ENCODE results near the gene IFNE. TPM values are rescaled to one million over a fixed set of nuclear protein-coding genes. Genes with fewer than 3 reads are reported as not detected.

Gene IFNE
- total and polyA plus RNA-seq, 2 donors (not counting 3 experiments of a cell fraction or from before 2014, with no cell fraction given): 0.22 to 1.4 TPM

- H3K4me2 ChIP-seq (ENCODE audit: insufficient read depth, low read length): no peak overlapping the region
- POLR2A ChIA-PET: no interaction called here
- DNase-seq (ENCODE audit: low read depth, low spot score) (no peak), FAIRE-seq (no peak)
- H2AFZ ChIP-seq (ENCODE audit: low read depth, low read length): no peak overlapping the region
- no peaks in the 10 kb centered on the region for H4K20me1 ChIP-seq (replicated peaks; ENCODE audit: control insufficient read depth, extremely low read depth, insufficient read depth, low read length)
- H3K9ac ChIP-seq (replicated peaks; ENCODE audit: extremely low read depth, insufficient read depth, low read length): no peak overlapping the region
- CTCF ChIA-PET: interaction anchor here (1.7 kb wide), 1 partner anchor 147 kb away, joined by 3 read pairs; no protein-coding TSS in a partner anchor
- dilution Hi-C loops (cut with MboI; ENCODE audit: extremely low pct_ligation_motif_present, low sequenced_read_pairs): no loop called here
- no peaks in the 10 kb centered on the region for H3K36me3 ChIP-seq (ENCODE audit: control insufficient read depth in 2 of 2, extremely low read depth in 1 of 2, insufficient read depth in 2 of 2, low read length in 2 of 2)
- H3K9me1 ChIP-seq (replicated peaks; ENCODE audit: control insufficient read depth, extremely low read depth, insufficient read depth, low read length): no peaks in the 10 kb centered on the region
- TF ChIP-seq EZH2 (IDR thresholded peaks at IDR 0.05; ENCODE audit: borderline replicate concordance, low read depth, low read length, severe bottlenecking) (no peak), POLR2AphosphoS5 (IDR thresholded peaks at IDR 0.05; ENCODE audit: insufficient read depth, low read depth, low read length) (no peak), JUN (IDR thresholded peaks at IDR 0.05; ENCODE audit: borderline replicate concordance, insufficient read depth, insufficient read length, low read depth) (no peak), GATA2 (IDR thresholded peaks at IDR 0.05; ENCODE audit: insufficient read depth, insufficient read length, low read depth, low read length) (no peak), MYC (IDR thresholded peaks at IDR 0.05; ENCODE audit: low read depth, low read length) (no peak), POLR2A (IDR thresholded peaks at IDR 0.05; ENCODE audit: low read depth, low read length) (no peak), FOS (IDR thresholded peaks at IDR 0.05; ENCODE audit: borderline replicate concordance, insufficient read depth, low read length) (no peak)
- TF ChIP-seq, protein P1, sequence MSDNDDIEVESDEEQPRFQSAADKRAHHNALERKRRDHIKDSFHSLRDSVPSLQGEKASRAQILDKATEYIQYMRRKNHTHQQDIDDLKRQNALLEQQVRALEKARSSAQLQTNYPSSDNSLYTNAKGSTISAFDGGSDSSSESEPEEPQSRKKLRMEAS (IDR thresholded peaks at IDR 0.05; ENCODE audit: insufficient read depth, insufficient read length): no peak
- TF ChIP-seq, protein P2, sequence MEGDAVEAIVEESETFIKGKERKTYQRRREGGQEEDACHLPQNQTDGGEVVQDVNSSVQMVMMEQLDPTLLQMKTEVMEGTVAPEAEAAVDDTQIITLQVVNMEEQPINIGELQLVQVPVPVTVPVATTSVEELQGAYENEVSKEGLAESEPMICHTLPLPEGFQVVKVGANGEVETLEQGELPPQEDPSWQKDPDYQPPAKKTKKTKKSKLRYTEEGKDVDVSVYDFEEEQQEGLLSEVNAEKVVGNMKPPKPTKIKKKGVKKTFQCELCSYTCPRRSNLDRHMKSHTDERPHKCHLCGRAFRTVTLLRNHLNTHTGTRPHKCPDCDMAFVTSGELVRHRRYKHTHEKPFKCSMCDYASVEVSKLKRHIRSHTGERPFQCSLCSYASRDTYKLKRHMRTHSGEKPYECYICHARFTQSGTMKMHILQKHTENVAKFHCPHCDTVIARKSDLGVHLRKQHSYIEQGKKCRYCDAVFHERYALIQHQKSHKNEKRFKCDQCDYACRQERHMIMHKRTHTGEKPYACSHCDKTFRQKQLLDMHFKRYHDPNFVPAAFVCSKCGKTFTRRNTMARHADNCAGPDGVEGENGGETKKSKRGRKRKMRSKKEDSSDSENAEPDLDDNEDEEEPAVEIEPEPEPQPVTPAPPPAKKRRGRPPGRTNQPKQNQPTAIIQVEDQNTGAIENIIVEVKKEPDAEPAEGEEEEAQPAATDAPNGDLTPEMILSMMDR (IDR thresholded peaks at IDR 0.05; ENCODE audit: extremely low read depth in 1 of 2, insufficient read depth in 1 of 2, low read depth in 1 of 2, low read length in 2 of 2): no peak
- no TSS peak for BruUV-seq (replicated peaks)
- no peaks in the 10 kb centered on the region for H3K9me3 ChIP-seq (replicated peaks; ENCODE audit: control insufficient read depth, insufficient read depth, low read length)
- H3K79me2 ChIP-seq (ENCODE audit: control insufficient read depth, insufficient read depth, low read length): no peaks in the 10 kb centered on the region
- intact Hi-C loops (cut with micrococcal nuclease): no loop called here
- no peaks in the 10 kb centered on the region for H3K4me1 ChIP-seq (ENCODE audit: control insufficient read depth, extremely low read depth, insufficient read depth, low read length)
- no peaks in the 10 kb centered on the region for H3K27me3 ChIP-seq (ENCODE audit: control insufficient read depth in 2 of 2, insufficient read depth in 2 of 2, low read length in 2 of 2)
- H3K27ac ChIP-seq (ENCODE audit: insufficient read depth, low read depth, low read length): no peak overlapping the region
- no peak overlapping the region for H3K4me3 ChIP-seq (replicated peaks in 1 of 3; ENCODE audit: insufficient read depth in 1 of 3, low read depth in 1 of 3, low read length in 3 of 3)
Measured at GRCh38 chr9:21473236-21473635, 8.9 kb downstream of the IFNE start.

All from endothelial cell of umbilical vein (primary cell).